Stimulated activated CD8-positive, alpha-beta memory T cell treated with anti-CD3 and anti-CD28 coated beads, Interleukin-7, amount 100 ng/mL, for 4 hours (primary cell): ENCODE results near the gene CPVL.
"Not testable (repeated sequence)": the region's sequence is repeated elsewhere in the genome, so short reads cannot be mapped to it uniquely, and the experiment has no call there.

Source experiments
- DNase-seq, 2 donors: peaks; one replicate each; pipeline ENCODE4 v3.0.0-alpha.2; 2020; ENCODE audit warnings: low read depth in 2 of 2

The CPVL gene

DNA sequence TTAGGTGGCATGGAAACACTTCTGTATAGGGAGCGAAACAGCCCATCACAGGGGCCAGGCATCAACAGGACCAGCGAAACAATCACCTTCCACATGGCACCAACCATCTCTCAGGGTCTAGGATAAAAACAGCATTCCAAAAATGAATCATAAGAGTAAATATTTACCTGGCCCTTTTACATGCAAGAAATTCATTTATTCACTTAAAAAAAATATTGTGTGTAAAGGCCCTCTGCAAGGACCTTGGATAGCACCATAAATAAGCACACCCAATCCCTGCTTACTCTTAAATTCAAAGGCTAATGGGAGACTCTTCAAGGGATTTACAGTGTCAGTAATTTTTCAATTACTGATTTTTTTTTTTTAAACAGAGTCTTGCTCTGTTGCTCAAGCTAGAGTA, 25.4 kb downstream of the CPVL start:
- DNase-seq: no peak

DNA sequence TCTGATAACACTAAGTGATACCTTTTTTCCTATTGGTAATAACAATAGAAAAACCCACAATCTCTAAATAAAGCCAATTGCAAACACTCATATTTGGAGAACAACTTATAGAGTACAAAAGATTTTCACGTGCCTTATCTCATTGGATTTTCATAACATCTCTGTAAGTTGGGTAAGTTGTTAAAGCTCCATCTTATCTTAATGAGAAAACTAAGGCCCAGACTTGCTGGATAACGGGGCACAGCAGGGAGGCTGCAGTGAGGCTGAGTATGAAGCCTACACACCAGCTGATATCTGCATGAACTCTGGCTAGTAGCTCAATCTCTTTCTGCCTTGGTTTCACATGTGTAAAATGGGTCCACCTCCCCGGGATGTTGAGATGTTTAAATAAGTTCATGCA, 26.8 kb downstream of the CPVL start:
- DNase-seq: no peak

DNA sequence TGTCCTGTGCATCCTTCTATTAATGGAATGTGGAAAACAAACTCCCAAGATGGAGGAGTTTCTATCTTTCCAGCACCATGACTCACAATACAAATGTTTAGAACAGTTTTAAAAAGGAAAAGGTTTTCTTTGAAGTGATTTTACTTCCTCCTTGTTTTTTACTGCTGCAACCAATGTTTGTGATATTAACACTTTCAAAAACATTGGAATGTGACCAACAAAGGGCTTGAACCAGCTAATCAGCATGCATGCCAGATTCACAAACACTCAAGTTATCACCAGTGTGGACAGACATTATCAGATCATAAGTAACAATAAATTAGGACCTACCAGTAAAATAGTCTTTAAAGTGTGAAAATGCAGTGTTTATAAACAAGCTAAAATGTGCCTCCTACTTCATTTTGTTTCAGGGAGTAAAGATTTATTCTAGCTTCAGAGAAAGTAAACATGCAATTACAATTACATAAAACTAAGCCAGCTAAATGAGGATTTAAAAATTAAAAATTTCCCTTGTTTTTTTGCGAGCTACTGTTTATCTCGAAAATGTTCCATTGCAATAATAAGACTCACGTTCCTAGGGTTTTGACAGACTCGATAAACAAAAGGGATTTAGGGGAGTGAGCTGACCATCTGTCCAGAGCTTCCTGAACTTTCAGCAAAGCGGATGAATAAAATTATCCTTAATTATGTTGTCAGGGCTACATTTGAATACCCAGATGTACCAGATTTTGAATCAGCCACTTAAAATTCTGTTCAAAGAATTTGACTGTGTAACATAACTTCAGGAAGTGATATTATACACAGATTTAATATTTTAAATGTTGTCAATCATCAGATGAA, 29.8 kb downstream of the CPVL start:
- DNase-seq: no peak

DNA sequence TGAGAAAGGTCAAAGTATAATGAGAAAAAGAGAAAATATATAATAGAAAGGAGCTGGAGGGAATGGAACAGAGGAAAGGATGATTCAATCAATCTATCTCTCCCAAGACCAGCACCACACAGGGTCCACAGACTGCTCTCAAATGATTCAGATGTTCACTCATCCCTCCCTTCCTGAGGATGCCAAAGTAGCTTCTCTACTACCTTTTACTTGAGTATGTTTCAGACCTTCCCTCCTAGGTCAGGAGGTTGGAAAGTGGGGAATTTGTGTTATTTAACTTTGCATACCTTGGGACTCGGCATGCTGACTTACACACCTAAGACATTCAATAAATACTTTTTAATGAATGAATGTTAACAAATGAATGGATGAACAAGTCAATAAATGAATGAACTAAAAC, 30.6 kb downstream of the CPVL start:
- DNase-seq: no peak

DNA sequence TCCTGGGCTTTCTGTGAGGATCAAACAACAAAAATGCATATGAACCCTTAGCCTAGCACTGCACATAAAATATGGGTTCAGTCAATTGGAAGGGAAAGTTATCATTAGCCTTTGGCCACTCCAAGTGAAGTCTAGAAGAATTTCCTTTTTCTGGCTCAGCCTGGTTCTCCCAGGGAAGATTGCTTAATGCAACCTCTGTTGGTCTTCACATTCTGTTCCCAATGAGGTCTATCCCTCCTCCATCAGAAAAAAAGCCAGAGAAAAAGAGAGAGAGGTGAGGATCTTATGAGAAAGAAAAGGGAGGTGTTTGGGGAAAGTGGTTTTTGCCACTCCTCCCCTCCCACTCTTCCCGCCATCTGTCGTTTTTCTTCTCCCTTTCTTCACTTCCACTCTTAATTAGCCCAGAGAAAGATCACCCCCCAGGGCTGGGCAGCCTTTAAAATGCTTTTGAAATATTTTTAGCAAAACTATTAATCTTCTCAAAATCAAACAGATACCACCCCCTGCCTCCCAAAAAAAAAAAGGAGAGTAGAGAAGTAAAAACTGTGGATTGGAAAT, 31.1 kb downstream of the CPVL start:
- DNase-seq: no peak

DNA sequence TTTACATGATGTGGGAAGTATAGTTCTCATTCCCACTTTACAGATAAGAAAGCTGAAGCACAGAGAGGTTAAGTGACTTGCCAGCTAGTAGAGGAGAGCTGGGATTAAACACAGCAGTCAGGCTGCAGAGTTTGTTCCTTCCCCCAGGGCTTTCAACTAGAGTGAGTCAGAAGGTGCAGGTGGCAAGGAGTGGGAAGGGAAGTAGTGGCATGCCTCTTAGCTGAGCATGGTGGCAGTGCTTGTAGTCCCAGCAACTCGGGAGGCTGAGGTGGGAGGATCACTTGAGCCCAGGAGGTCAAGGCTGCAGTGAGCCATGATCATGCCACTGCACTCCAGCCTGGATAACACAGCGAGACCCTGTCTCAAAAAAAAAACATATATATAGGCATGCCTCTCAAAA, 32.1 kb downstream of the CPVL start:
- not testable (repeated sequence) for DNase-seq

DNA sequence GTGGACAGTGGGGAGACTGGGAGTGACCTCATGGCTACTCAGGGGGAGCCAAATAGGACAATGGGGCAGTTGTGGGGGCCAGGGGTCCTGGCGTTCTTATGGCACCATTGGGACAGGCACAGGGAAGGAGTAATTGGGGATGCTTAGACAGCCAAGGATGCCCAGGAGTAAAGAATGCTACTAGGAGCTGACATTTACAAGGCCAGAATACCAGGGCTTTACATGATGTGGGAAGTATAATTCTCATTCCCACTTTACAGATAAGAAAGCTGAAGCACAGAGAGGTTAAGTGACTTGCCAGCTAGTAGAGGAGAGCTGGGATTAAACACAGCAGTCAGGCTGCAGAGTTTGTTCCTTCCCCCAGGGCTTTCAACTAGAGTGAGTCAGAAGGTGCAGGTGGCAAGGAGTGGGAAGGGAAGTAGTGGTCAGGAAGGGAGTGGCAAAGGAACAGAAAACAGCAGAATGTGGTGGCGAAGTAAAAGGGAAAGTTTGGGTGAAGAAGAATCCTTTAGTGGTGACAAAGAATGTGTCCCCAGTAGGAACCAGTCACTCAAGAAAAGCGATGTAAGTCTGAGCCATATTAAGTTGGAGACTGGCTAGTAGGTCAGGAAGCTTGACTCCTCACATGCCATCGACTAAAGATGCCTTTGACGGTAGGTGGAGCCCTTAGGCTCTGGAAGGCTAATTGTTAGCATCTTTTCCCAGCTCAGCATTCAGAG, 32.8 kb downstream of the CPVL start:
- no peak for DNase-seq

DNA sequence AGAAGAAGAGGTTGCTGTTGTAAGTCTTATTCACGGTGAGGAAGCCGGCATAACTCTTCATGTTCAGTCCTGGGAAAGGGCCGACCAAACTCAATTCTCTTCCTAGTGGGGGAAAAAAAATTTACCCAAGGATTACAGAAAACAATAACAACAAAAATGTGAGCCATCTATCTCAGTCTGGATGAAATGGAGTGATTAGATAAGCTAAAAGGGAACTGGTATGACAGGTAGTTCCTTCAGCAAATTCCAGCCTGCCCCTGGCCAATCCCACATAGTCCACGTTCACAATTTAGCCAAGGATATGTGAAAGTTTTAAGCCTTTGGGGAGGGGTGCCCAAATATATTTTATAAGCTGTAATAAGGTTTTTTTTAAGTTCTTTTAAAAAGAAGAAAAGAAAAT, 33.6 kb downstream of the CPVL start:
- DNase-seq: no peak

DNA sequence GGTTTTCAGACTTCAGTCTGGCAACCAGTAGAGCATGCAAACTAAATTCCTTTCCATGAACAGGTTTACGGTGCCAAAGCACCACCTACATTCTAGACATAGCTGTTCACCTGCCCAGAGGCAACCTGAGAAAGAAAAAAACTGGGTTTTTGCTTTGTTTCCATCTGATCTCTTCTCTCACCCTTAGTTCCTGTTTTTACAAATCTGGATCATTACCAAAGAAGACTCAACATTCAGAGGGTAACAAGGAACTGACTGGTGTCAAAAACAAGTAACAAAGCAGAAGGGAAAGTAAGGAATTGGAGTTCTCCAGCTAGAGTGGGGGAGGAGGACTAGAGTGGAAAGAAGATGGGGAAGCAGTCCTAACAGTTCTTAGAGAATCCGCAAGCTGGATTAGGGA, 36.4 kb downstream of the CPVL start:
- DNase-seq: no peak

DNA sequence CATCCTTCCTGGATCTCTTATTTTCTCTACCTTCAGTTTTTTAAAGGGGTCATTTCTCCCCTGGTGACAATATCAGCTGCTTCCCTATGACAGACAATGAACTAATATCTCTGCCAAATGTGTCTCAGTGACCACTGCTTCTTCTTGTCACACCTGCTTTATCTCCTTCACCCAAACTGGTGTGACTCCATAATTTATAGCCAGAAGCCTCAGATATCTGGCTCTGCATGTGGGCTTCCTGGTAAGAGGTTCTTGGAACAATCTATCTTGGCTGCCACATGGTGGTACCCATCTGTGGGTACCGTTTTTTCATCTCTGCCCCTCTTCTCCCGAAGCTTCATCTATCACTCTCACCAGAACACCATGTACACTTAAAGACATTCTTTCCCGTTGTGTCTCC, 37.0 kb downstream of the CPVL start:
- no peak for DNase-seq

DNA sequence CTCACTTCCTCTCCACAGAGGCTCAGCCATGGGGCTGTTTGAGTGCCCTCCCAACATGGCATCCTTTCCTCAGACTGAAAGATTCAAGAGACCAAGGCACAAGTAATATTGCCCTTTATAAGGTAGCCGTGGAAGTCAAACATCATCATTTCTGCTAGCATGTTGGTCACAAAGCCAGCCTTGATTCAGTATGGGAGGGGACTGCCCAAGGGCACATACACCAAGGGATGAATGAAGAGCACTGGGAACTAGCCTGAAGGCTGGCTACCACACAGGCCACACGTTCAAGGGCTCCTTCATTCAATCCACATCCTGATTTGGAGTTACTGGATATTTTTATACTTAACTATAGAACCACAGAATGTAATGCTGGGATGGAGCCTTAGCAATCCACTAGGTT, 39.3 kb downstream of the CPVL start:
- DNase-seq: no peak

DNA sequence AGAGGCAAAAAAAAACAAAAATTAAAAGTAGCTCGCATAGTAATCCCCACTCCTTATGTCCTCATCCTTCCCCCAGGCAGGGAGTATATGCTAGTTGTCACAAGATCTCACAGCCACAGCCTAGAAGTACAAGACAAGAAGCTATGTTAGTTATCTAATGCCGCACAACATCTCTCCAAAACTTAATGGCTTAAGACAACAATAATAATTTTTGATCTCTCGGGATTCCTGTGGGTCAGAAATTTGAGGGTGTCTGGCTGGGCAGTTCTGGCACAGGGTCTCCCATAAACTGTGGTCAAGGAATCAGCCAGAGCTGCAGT, 39.7 kb downstream of the CPVL start:
- DNase-seq: no peak

DNA sequence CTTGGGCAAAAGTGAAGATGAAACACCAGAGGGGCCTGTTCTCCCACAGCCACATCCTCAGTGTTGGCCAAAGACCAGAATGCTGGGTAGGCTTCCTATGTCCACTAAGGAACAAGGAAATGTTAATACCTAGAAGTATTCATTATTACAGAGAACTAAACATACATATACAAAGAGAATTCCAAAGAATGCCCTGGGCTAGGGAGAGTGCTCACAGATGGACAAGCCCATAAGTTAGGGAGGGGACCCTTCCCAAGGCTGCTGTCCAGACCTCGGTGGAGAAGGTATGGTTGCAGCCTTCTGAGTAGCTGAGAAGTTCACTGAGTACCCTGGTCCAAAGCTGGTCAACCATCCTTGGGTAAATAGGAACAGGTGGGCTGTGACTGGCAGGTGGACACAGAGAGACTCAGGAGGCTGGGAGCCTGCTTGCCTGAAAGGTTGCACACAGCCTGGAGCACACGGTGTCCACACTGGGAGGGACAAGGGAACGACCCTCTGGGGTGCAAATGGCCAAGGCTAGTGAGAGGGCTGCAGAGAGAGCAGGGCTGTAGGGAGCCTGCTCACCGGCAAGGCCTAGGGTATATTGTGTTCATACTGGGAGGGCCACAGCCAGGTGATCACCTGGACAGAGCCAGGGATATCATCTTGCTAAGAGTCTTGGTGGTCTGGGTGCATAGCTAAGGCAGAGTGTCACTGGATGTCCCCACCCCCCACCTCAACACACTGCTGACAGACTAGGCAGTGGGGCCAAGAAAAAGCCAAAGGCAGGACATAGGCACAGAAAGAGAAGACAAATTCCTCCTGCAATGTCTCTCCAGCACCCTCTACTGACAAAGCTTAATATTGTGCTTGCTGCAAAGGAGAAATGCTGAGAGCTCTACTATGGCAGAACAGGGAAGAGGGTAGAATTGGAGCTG, 40.3 kb downstream of the CPVL start:
- DNase-seq: no peak

DNA sequence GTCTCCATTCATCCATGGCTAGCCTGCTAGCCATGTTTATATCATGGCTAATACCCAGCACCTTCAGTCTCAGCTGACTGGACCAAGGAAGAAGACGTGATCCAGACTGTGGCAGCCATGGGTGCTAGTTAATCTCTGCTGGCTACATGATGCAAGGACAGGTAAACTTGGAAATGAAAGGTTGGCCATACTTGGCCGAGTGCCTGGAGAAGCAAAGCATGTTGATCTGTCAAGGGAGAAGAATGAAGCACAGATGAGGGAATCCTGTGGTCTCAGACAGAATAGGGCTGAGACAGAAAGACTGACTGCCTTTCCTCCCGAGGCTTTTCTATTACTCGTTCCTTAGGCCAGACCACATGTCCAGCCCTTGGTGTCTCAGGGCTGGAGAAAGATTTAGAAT, 41.1 kb downstream of the CPVL start:
- no peak for DNase-seq

DNA sequence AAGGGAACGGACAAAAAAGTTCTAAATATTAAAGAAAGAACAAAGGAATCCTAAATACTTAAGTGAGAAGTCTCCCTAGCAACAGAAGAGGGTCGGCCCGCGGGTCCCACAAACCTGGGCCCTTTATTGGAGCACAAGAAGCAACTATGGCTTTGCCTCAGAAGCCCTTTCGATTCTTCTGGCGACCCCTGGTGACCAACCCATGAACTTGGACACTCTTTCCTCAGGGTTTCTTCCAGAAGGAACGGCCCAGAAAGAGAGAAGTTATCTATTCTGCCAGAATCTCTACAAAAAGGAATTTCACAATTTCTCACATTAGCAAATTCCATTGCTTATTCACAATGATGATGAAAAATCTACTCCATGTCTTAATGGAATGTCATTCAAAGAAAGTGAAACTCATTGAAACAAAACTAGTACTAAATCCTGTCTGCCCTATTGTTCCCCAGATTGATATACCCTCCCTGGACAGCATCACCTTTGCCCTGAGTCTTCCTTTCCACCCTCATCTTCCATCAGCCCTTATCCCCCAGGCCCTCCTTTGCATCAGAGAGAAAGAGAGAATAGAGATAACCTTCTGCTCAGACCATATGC, 43.7 kb downstream of the CPVL start:
- DNase-seq: no peak

DNA sequence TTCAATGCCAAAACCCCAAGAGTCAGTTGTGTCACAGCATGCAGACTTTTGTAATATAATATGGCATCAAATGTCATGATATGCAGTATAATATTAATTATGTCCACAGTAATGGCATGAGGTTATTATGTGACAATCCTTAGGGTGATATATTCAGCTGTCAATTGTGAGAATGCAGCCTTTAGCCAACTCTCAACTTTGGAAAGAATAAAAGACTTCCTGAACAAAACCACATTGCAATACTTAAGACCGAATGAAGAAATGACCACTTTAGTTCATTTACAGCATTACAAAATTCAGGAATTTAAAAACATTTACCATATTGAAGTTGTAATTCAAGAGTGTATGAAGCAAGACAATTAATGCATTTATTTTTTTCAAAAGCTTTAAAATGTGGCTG, 45.4 kb downstream of the CPVL start:
- DNase-seq: no peak

DNA sequence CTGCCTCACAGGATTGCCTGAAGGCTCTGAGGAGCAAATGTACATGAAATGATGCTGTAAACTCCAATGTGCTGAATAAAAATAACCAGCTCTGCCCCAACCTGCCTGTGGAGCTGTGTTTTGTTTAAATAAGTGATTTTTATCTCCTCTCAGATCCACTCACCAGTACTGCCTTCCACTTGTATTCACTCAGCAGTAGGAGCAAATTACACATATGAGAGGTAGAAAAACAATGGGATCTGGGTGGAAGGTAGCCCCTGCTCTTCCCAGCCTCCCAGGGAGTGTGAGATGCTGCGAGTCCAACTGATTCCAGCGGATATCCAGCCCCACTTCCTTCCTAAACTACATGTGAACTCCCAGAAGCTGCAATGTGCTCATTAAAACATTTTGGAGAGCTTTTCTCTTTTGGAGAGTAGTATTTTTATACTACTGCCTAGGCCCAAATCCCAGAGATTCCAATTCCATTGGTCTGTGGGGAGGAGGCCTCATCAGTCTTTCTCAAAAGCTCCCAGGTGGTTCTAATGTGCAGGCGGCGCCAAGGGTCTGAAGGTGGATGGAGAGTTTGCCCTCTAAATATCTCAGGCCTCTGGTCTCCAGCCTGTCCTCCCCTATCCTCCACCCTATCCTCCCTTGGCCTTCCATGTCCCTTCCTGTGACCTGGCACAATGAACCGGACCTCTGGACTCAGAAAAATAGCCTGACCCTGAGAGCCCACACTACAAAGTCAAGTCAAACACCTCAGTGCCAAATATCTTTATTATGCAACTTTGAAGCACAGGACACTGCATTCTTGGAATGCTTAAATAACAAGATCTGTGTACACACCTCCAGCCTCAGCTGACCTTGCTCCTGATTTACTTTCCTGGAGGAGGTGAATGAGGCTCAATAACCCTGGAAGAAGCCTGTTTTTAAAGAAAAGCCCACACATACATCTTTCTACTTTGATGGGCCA, 46.2 kb downstream of the CPVL start:
- DNase-seq: no peak

DNA sequence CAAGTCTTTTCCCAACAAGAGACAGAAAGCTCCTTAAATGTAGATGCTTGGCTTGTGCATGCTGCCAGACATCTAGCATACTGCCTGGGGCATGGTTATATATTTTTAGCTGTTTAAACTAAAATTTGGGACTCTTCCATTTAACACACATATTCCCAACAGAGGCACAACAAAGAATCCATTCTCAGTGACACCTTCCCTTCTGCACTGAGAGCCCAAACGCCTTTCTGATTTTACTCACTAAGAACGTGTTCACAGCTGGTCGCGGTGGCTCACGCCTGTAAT, 49.9 kb downstream of the CPVL start:
- no peak for DNase-seq

DNA sequence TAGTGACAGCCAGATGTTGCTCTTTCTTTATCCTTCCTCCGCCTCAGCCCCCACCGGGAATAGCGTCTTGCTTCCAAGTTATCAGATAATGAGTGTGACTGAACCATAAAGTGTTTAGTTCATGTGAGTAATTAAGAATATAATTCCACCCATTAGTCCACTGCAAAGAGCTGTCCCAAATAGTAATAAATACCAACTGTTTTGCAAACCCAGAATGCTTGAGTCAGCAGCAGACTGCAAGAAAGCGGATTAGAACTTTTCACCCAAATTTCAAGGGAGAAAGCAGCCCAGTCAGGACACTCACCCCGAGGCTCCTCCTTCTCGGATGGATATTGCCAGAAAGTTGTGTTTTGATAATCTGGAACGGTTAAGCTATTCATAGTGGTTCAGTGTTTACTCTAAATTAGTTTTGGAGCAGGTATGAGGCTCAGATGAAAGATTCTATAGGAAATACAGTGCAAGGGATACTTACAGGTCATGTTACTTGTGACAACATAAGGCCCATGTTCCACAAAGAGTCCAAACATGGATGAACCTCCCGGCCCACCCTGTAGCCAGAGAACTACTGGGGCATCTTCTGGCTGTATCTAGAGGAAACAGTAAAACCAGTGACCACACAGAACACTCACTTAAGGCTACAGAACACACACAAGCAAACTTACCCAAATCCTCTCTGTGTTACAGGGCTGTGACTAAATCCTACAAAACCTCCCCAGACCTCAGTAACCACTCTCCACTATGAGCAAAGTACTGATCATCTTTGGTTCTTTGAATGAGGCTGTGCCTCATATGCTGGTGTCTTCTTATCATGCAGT, 50.5 kb downstream of the CPVL start:
- no peak for DNase-seq

DNA sequence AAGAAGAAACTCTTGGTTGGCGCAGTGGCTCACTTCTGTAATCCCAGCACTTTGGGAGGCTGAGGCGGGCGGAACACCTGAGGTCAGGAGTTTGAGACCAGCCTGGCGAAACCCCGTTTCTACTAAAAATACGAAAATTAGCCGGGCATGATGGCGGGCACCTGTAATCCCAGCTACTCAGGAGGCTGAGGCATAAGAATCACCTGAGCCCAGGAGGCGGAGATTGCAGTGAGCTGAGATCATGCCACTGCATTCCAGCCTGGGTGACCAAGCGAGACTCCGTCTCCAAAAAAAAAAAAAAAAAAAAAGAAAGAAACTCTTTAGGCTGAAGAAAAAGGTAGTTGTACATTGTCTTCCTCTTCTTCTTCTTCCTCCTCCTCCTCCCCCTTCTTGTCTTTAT, 53.2 kb downstream of the CPVL start:
- DNase-seq: not testable (repeated sequence)
